GM12892 (cell line): ENCODE measurements around the gene LIPG.

Source experiments
- POLR2A ChIP-seq: IDR thresholded peaks from 2 replicates; pipeline ENCODE4 v1.6.1; 2011; ENCODE audit warnings: low read depth, low read length, control low read depth
- POLR2AphosphoS5 ChIP-seq: IDR thresholded peaks from 2 replicates; pipeline ENCODE4 v1.6.1; 2011; ENCODE audit warnings: low read depth, low read length, control low read depth
- TAF1 ChIP-seq: IDR thresholded peaks from 2 replicates; pipeline ENCODE4 v1.6.1; 2011; ENCODE audit warnings: low read depth, mild to moderate bottlenecking, control low read depth, low read length, borderline replicate concordance

GRCh38 chr18:49591271-49591670 lies 29.4 kb downstream of the LIPG start:
- TF ChIP-seq POLR2AphosphoS5 (no peak), TAF1 (no peak), POLR2A (no peak)
